ENCODE data around the gene AOC2. TPM values are rescaled to one million over a fixed set of nuclear protein-coding genes. Genes with fewer than 3 reads are reported as not detected.

Gene AOC2
- 1 to 10 TPM; 2.0 to 3.4 TPM for total RNA-seq

- Mint-ChIP-seq H3K27me3 (no peaks in the 10 kb centered on the region), H3K4me1 (peaks cover 24% of the 10 kb centered on the region), H3K9me3 (no peaks in the 10 kb centered on the region)
Measured at GRCh38 chr17:42844271-42844670, at the start of gene AOC2. Gene AOC2, plus strand, starts transcription at chr17:42844580. Its CDS starts 47 bp downstream, at chr17:42844627.

GRCh38 chr17:42795061-42795460 lies 49.3 kb upstream of the AOC2 start:
- peaks cover 6% of the 10 kb centered on the region for H3K36me3 Mint-ChIP-seq (ENCODE audit: low read depth)
- peaks cover 12% of the 10 kb centered on the region for H3K4me1 Mint-ChIP-seq
- no peak for ATAC-seq (replicated peaks)
- H3K27ac Mint-ChIP-seq, result no peak overlapping the region
- H3K27me3 Mint-ChIP-seq, result peaks cover 3% of the 10 kb centered on the region
- no peak overlapping the region for H3K4me3 Mint-ChIP-seq
- H3K9me3 Mint-ChIP-seq, result peaks cover 4% of the 10 kb centered on the region

More at GRCh38 chr17:42844271-42844670, at the start of gene AOC2:
- ATAC-seq (replicated peaks), result no peak
- Mint-ChIP-seq H3K4me3 (peak within 1 kb of the TSS; percentile 52), H3K36me3 (ENCODE audit: low read depth) (peaks cover 72% of the 10 kb centered on the region), H3K27ac (peak within 1 kb of the TSS; percentile 80)

GRCh38 chr17:42795465-42795864 lies 48.9 kb upstream of the AOC2 start:
- H3K27me3 Mint-ChIP-seq, result peaks cover 3% of the 10 kb centered on the region
- no peak overlapping the region for H3K4me3 Mint-ChIP-seq
- peaks cover 6% of the 10 kb centered on the region for H3K36me3 Mint-ChIP-seq (ENCODE audit: low read depth)
- ATAC-seq (replicated peaks), result no peak
- peak overlapping the region; percentile 34 for H3K27ac Mint-ChIP-seq
- H3K4me1 Mint-ChIP-seq, result peaks cover 12% of the 10 kb centered on the region
- peaks cover 4% of the 10 kb centered on the region for H3K9me3 Mint-ChIP-seq

- Mint-ChIP-seq H3K27ac (peak overlapping the region; percentile 34), H3K4me1 (peaks cover 12% of the 10 kb centered on the region), H3K9me3 (peaks cover 4% of the 10 kb centered on the region), H3K27me3 (peaks cover 3% of the 10 kb centered on the region), H3K4me3 (no peak overlapping the region), H3K36me3 (ENCODE audit: low read depth) (peaks cover 6% of the 10 kb centered on the region)
- ATAC-seq (replicated peaks), result no peak
Measured at GRCh38 chr17:42796066-42796758, 48.2 kb upstream of the AOC2 start.

GRCh38 chr17:42797067-42798007 lies 47.0 kb upstream of the AOC2 start:
- peaks cover 6% of the 10 kb centered on the region for H3K36me3 Mint-ChIP-seq (ENCODE audit: low read depth)
- no peak for ATAC-seq (replicated peaks)
- peaks cover 12% of the 10 kb centered on the region for H3K4me1 Mint-ChIP-seq
- peaks cover 4% of the 10 kb centered on the region for H3K9me3 Mint-ChIP-seq
- H3K27me3 Mint-ChIP-seq, result peaks cover 3% of the 10 kb centered on the region
- H3K4me3 Mint-ChIP-seq, result peak overlapping the region; percentile 98
- peak overlapping the region; percentile 95 for H3K27ac Mint-ChIP-seq

GRCh38 chr17:42798011-42798382 lies 46.4 kb upstream of the AOC2 start:
- Mint-ChIP-seq H3K9me3 (peaks cover 4% of the 10 kb centered on the region), H3K27ac (peak overlapping the region; percentile 95), H3K36me3 (ENCODE audit: low read depth) (peaks cover 6% of the 10 kb centered on the region), H3K4me1 (peaks cover 12% of the 10 kb centered on the region), H3K4me3 (peak overlapping the region; percentile 98), H3K27me3 (peaks cover 3% of the 10 kb centered on the region)
- ATAC-seq (replicated peaks), result no peak

- H3K27ac Mint-ChIP-seq, result peak within 1 kb of the TSS; percentile 95
- ATAC-seq (replicated peaks), result peak; percentile 98
- H3K4me1 Mint-ChIP-seq, result peaks cover 12% of the 10 kb centered on the region
- peaks cover 6% of the 10 kb centered on the region for H3K36me3 Mint-ChIP-seq (ENCODE audit: low read depth)
- peak within 1 kb of the TSS; percentile 98 for H3K4me3 Mint-ChIP-seq
- H3K9me3 Mint-ChIP-seq, result peaks cover 4% of the 10 kb centered on the region
- H3K27me3 Mint-ChIP-seq, result peaks cover 3% of the 10 kb centered on the region
Measured at GRCh38 chr17:42798383-42799380, 45.7 kb upstream of the AOC2 start, which contains the start of the genes CNTD1 and COA3. Gene CNTD1, plus strand, starts transcription at chr17:42798861. Its CDS starts 207 bp downstream, at chr17:42799068. Gene COA3, minus strand, starts transcription at chr17:42798704. Its CDS starts 23 bp downstream, at chr17:42798681.

- peaks cover 6% of the 10 kb centered on the region for H3K4me1 Mint-ChIP-seq
- H3K36me3 Mint-ChIP-seq (ENCODE audit: low read depth), result no peaks in the 10 kb centered on the region
- no peak for ATAC-seq (replicated peaks)
- H3K27me3 Mint-ChIP-seq, result peaks cover 3% of the 10 kb centered on the region
- no peak overlapping the region for H3K27ac Mint-ChIP-seq
- no peak overlapping the region for H3K4me3 Mint-ChIP-seq
- H3K9me3 Mint-ChIP-seq, result peaks cover 4% of the 10 kb centered on the region
Measured at GRCh38 chr17:42803074-42803883, 41.1 kb upstream of the AOC2 start.

GRCh38 chr17:42804918-42805367 lies 39.4 kb upstream of the AOC2 start:
- Mint-ChIP-seq H3K9me3 (no peaks in the 10 kb centered on the region), H3K27me3 (no peaks in the 10 kb centered on the region), H3K4me1 (no peaks in the 10 kb centered on the region), H3K36me3 (ENCODE audit: low read depth) (peaks cover 12% of the 10 kb centered on the region), H3K27ac (no peak overlapping the region), H3K4me3 (no peak overlapping the region)
- no peak for ATAC-seq (replicated peaks)

- Mint-ChIP-seq H3K27ac (no peak overlapping the region), H3K36me3 (ENCODE audit: low read depth) (peaks cover 25% of the 10 kb centered on the region), H3K27me3 (no peaks in the 10 kb centered on the region), H3K9me3 (no peaks in the 10 kb centered on the region), H3K4me1 (no peaks in the 10 kb centered on the region), H3K4me3 (no peak overlapping the region)
- ATAC-seq (replicated peaks), result no peak
Measured at GRCh38 chr17:42806249-42806648, 38.1 kb upstream of the AOC2 start.

GRCh38 chr17:42809250-42809649 lies 35.1 kb upstream of the AOC2 start:
- no peak for ATAC-seq (replicated peaks)
- H3K27me3 Mint-ChIP-seq, result no peaks in the 10 kb centered on the region

GRCh38 chr17:42814633-42815399 lies 29.6 kb upstream of the AOC2 start:
- no peak for ATAC-seq (replicated peaks)
- H3K27me3 Mint-ChIP-seq, result no peaks in the 10 kb centered on the region
- no peaks in the 10 kb centered on the region for H3K9me3 Mint-ChIP-seq
- no peak overlapping the region for H3K27ac Mint-ChIP-seq
- H3K4me1 Mint-ChIP-seq, result no peaks in the 10 kb centered on the region
- H3K4me3 Mint-ChIP-seq, result no peak overlapping the region
- peaks cover 99% of the 10 kb centered on the region for H3K36me3 Mint-ChIP-seq (ENCODE audit: low read depth)

More at GRCh38 chr17:42809250-42809649, 35.1 kb upstream of the AOC2 start:
- no peaks in the 10 kb centered on the region for H3K9me3 Mint-ChIP-seq
- no peak overlapping the region for H3K27ac Mint-ChIP-seq
- H3K4me3 Mint-ChIP-seq, result no peak overlapping the region
- peaks cover 54% of the 10 kb centered on the region for H3K36me3 Mint-ChIP-seq (ENCODE audit: low read depth)
- H3K4me1 Mint-ChIP-seq, result no peaks in the 10 kb centered on the region

All from activated T-helper 17 cell treated with anti-CD3 and anti-CD28 coated beads, Interleukin-2, amount 50 U/mL, for 72 hours (primary cell).